Purkinje cell (primary cell): ENCODE results near the gene TREH. TPM values are rescaled to one million over a fixed set of nuclear protein-coding genes. Genes with fewer than 3 reads are reported as not detected.

ENCODE experiments used
- polyA plus RNA-seq: library from polyadenylated mRNA; unstranded; fragments of >200 nt; fragmentation: Nextera tagmentation; gene quantifications from 2 replicates; pipeline ENCODE4 v1.2.1, GENCODE V29; 2014

Gene TREH, protein sequence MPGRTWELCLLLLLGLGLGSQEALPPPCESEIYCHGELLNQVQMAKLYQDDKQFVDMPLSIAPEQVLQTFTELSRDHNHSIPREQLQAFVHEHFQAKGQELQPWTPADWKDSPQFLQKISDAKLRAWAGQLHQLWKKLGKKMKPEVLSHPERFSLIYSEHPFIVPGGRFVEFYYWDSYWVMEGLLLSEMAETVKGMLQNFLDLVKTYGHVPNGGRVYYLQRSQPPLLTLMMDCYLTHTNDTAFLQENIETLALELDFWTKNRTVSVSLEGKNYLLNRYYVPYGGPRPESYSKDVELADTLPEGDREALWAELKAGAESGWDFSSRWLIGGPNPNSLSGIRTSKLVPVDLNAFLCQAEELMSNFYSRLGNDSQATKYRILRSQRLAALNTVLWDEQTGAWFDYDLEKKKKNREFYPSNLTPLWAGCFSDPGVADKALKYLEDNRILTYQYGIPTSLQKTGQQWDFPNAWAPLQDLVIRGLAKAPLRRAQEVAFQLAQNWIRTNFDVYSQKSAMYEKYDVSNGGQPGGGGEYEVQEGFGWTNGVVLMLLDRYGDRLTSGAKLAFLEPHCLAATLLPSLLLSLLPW
- 1.4 and 1.7 TPM in 2 replicates for polyA plus RNA-seq

DNA sequence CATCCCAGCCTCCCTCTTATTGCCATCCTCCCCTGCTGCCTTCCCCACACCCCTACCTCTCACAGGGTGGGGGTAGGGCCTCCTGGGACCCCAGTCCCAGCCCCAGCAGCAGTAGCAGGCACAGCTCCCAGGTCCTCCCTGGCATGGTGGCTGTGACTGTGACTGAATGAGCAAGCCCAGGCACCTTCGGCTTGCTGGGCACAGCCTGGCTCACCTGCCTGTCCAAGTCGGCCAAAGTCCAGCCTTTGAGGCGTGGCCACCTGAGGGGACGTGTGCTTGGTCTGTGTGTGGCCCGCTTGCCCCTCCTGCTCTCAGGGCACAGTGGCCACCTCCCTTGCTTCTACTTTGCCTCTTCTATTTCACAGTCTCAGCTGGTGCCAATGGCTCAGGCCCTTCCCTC is at the start of gene TREH:
TSS of gene TREH (minus strand) at position 168 of the 400 bp plus-strand sequence. CDS start at position 145, 23 bp downstream.

DNA sequence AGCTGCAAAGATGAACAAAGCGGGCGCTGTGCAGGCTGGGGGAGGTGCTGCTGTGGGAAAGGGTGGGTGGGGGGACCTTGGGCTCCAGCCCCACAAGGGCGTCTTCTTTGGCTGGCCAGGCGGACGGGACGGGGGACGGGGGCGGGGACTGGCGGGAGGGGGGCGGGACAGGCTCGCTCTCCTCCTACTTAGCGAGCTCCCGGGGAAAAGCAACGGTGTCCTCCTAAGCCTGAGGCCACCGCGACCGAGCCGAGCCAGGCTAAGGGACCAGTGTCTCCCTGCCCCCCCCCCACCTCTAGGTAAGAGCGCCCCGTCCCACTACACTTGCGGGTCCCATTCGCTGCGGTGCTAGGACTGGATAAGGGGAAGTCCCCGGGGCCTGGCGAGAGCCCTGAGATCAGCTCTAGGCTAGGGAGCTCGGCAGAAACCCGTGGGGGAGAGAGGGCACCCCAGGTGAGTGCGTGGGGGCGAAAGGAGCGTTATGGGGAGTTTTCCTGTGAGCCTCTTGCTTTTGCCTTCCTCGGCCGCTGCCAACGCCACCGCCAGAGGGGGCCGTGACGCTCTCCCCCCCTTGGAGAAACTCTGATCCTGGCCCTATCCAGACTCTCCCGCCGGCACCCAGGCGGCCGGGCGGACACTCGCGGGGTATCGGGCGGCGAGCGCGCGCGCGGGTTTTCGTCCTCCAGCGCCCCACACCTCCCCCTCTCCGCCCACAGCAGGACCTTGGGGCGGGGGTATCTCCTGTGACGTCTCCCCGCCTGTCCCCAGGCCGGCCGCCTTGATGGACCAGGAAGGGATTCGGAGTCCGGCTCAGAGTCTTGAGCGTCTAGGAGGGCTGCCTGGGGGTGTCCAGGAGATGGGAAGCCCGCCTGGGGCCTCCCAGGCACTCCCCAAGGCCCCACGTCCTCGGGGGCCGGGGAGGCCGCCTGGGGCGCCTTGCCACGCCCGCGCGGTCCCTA is 71.8 kb downstream of the TREH start, which contains the start of gene PHLDB1:
TSS of gene PHLDB1 (plus strand) at position 215 of the 959 bp plus-strand sequence. CDS start 6,222 bp downstream, outside the sequence.

Other genes starting within 250 kb of the TREH start
- gene KMT2A, start 243.2 kb downstream of the TREH start, polyA plus RNA-seq = 13.0 and 16.1 TPM in 2 replicates
- gene TTC36, start 152.2 kb downstream of the TREH start, polyA plus RNA-seq = not detected in 2 replicates
- gene TMEM25, start 148.5 kb downstream of the TREH start, polyA plus RNA-seq = 41.0 and 52.2 TPM in 2 replicates
- 21.1 and 22.0 TPM in 2 replicates for gene IFT46, start 113.7 kb downstream of the TREH start, polyA plus RNA-seq
- 49.3 and 54.9 TPM in 2 replicates for gene ARCN1, start 107.2 kb downstream of the TREH start, polyA plus RNA-seq
- 28.3 and 30.7 TPM in 2 replicates for gene PHLDB1, start 72.0 kb downstream of the TREH start, polyA plus RNA-seq
- gene DDX6, start 111.5 kb upstream of the TREH start, polyA plus RNA-seq = 33.4 and 44.8 TPM in 2 replicates
- gene CXCR5, start 204.2 kb upstream of the TREH start, polyA plus RNA-seq = 0.42 TPM in 1 of 2 replicates, not detected in the other
- 0.06 TPM in 1 of 2 replicates, not detected in the other for gene BCL9L, start 246.3 kb upstream of the TREH start, polyA plus RNA-seq